K562 (cell line): Measurements from ENCODE around the gene SOCS7. TPM values are rescaled to one million over a fixed set of nuclear protein-coding genes. Genes with fewer than 3 reads are reported as not detected.

Experiments used
- ATAC-seq: fragments of 200-7000 bp; cut with Tn5 transposase; 3 replicates; pipeline ENCODE4 v1.9.1; 2020; ENCODE audit warnings: moderate library complexity
- BruUV-seq: library from RNA; stranded (reverse); fragments of 400-500 nt; replicated peaks from 2 replicates; lab custom pipeline; 2021; lab: Mats Ljungman, UMichigan
- CTCF ChIA-PET: fragments of 300-600 bp; formaldehyde crosslinking; extraction: SDS; loops from one replicate; lab custom pipeline; 2021; ENCODE audit warnings: low intra/inter-chr PET ratio; lab: Yijun Ruan, JAX
- POLR2A ChIA-PET: fragments of 300-600, 350-650 bp; sonication (Branson Sonifier 250); formaldehyde crosslinking; extraction: SDS; loops from one replicate; lab custom pipeline; 2021; ENCODE audit warnings: antibody characterized with exemption, inconsistent platforms; lab: Yijun Ruan, JAX
- DNase-seq, 4 experiments: peaks; one replicate each; pipeline versions ENCODE4 v3.0.0 to v3.0.0-alpha.2; 2011 to 2018; ENCODE audit warnings: low spot score in 3 of 4, mixed read lengths in 3 of 4; ENCODE audit errors: extremely low read depth in 1 of 4
- FAIRE-seq: peaks from 2 replicates; lab custom pipeline; 2011; peaks lifted over from hg19 to GRCh38; lab: Jason Lieb, UNC
- H2AFZ ChIP-seq: 2 replicates; pipeline ENCODE4 v1.6.0; 2011; ENCODE audit warnings: low read depth, low read length, control low read depth, inconsistent platforms
- H3K27ac ChIP-seq: fragments of 200-600 bp; 3 replicates; pipeline ENCODE4 v1.8.0; 2011; ENCODE audit warnings: low read depth, mild to moderate bottlenecking, control low read depth, inconsistent platforms, low read length, moderate library complexity, mixed read lengths; ENCODE audit errors: extremely low read depth
- H3K27me3 ChIP-seq, 2 experiments: fragments of 300-600 bp in 1 of 2; 2 replicates in 1 of 2; 3 replicates in 1 of 2; pipeline versions ENCODE4 v1.6.0 to v1.8.0; 2011; ENCODE audit warnings: inconsistent platforms in 2 of 2, low read length in 2 of 2, mild to moderate bottlenecking in 1 of 2, mixed read lengths in 1 of 2, moderate library complexity in 1 of 2; ENCODE audit not compliant: control insufficient read depth in 2 of 2, insufficient read depth in 2 of 2
- H3K36me3 ChIP-seq: fragments of 300-600 bp; 3 replicates; pipeline ENCODE4 v1.8.0; 2011; ENCODE audit warnings: mild to moderate bottlenecking, low read length, inconsistent platforms; ENCODE audit not compliant: control insufficient read depth, insufficient read depth
- H3K4me1 ChIP-seq, 2 experiments: fragments of 200-600 bp in 1 of 2; replicated peaks in 1 of 2; 2 replicates in 1 of 2; 3 replicates in 1 of 2; pipeline versions ENCODE4 v1.5.1 to v1.8.0; 2011; ENCODE audit warnings: inconsistent platforms in 2 of 2, low read length in 2 of 2, mild to moderate bottlenecking in 1 of 2, mixed read lengths in 1 of 2, moderate library complexity in 1 of 2; ENCODE audit not compliant: control insufficient read depth in 2 of 2, insufficient read depth in 2 of 2
- H3K4me2 ChIP-seq: 2 replicates; pipeline ENCODE4 v1.6.1; 2011; ENCODE audit warnings: low read length, control low read depth, inconsistent platforms, mixed read lengths; ENCODE audit not compliant: insufficient read depth
- H3K4me3 ChIP-seq: fragments of 200-600 bp; sonication (generic), shearing (Covaris generic); 2 replicates; pipeline ENCODE4 v1.5.1; 2016; ENCODE audit warnings: control low read depth, inconsistent platforms
- H3K79me2 ChIP-seq: fragments of 200-600 bp; 3 replicates; pipeline ENCODE4 v1.8.0; 2011; ENCODE audit warnings: low read length, inconsistent platforms; ENCODE audit not compliant: control insufficient read depth, insufficient read depth
- H3K9ac ChIP-seq, 2 experiments: 2 replicates each; pipeline versions ENCODE4 v1.6.0 to v1.6.1; 2011; ENCODE audit warnings: low read depth in 2 of 2, low read length in 2 of 2, control low read depth in 1 of 2, inconsistent platforms in 1 of 2, mild to moderate bottlenecking in 1 of 2, mixed read lengths in 1 of 2; ENCODE audit not compliant: insufficient read depth in 1 of 2
- H3K9me1 ChIP-seq: one replicate; pipeline ENCODE4 v1.6.0; 2011; ENCODE audit warnings: inconsistent platforms, mild to moderate bottlenecking, low read length, moderate library complexity; ENCODE audit not compliant: control insufficient read depth, insufficient read depth
- H3K9me3 ChIP-seq: replicated peaks from 2 replicates; pipeline ENCODE4 v1.5.1; 2011; ENCODE audit warnings: low read depth, low read length, inconsistent platforms; ENCODE audit not compliant: control insufficient read depth, insufficient read depth
- H4K20me1 ChIP-seq: replicated peaks from 2 replicates; pipeline ENCODE4 v1.6.1; 2011; ENCODE audit warnings: low read length, inconsistent platforms, mixed read lengths; ENCODE audit not compliant: control insufficient read depth, insufficient read depth
- WGBS: fragments of 100-300 bp; shearing (Covaris generic); methylation state at CpG from one replicate; pipeline ENCODE4 v1.1.6; 2016; ENCODE audit warnings: low coverage, mixed read lengths; ENCODE audit not compliant: insufficient coverage; ENCODE audit errors: missing lambda C conversion rate; 5-methylcytosine and 5-hydroxymethylcytosine counted together
- in situ Hi-C: fragments of 300-500 bp; cut with MboI; formaldehyde crosslinking; loops from 4 replicates; pipeline ENCODE4 v1.15.0; 2018; ENCODE audit warnings: inconsistent platforms, mixed read lengths
- intact Hi-C: fragments of 100-400 bp; cut with micrococcal nuclease; formaldehyde crosslinking; loops from 2 replicates; pipeline ENCODE4 v1.14.2; 2022
- polyA plus RNA-seq, 8 experiments: library from polyadenylated mRNA; depleted of rRNA in 4 of 8; stranded (reverse) in 5 of 8; unstranded in 3 of 8; fragments of >200 nt; fragmentation: Nextera tagmentation in 2 of 8; fragmentation: Illumina TruSeq in 1 of 8; extraction: Ambion mirVana in 2 of 8; extraction: Trizol in 1 of 8; gene quantifications; 2 replicates each; pipeline versions ENCODE4 v1.2.1 to v1.2.3, GENCODE V29; 2011 to 2014; ENCODE audit warnings: inconsistent platforms in 1 of 8, missing spikeins in 1 of 8
- total RNA-seq, 7 experiments: library from RNA; depleted of rRNA in 6 of 7; stranded (reverse); fragments of >200 nt in 6 of 7; fragmentation: Illumina TruSeq in 2 of 7; extraction: Trizol in 2 of 7; gene quantifications; 2 replicates each; pipeline versions ENCODE4 v1.2.1 to v1.2.3, GENCODE V29; 2011 to 2021; ENCODE audit warnings: low replicate concordance in 1 of 7
- TF ChIP-seq, protein P1 (sequence below): fragments of 250-450 bp; sonication (Bioruptor Pico); IDR thresholded peaks from 2 replicates; pipeline ENCODE4 v1.9.0; 2021; ENCODE audit warnings: mild to moderate bottlenecking, inconsistent platforms

SOCS7 gene
- total and polyA plus RNA-seq, 9 of the 15 experiments (the other 6 are each of a cell fraction or from before 2014, with no cell fraction given): 0.94 to 14.5 (median 8.2) TPM

DNA sequence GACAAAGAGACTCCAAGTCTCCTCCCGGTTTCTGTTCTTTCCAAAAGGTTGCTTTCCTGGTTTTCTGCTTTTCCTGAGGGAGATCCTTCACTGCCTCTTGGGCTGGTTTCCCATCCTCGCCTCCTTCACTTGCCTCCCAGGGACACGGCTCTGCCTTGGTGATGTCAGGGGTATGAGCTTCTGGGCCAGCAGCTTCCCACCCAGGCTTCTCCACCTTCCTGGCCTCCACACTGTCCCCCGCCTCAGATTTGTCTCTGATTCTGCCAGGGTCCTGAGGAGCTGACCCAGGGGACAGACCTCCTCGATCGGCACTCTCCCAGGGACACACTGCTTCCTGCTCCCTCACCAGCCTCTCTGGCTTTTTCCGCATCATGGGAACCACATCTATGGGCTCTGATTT is 22.4 kb upstream of the SOCS7 start:
- Histone ChIP-seq H3K4me3 (no peak overlapping the region), H3K79me2 (no peaks in the 10 kb centered on the region), H2AFZ (no peak overlapping the region), H3K27ac (no peak overlapping the region), H3K9me3 (no peaks in the 10 kb centered on the region), H3K27me3 (peaks cover 52 to 70% of the 10 kb centered on the region in 2 experiments; a peak in 4 of 5 replicates), H3K4me2 (no peak overlapping the region), H3K9ac (no peak overlapping the region), H3K9me1 (peaks cover 6% of the 10 kb centered on the region), H3K36me3 (no peaks in the 10 kb centered on the region), H4K20me1 (peaks cover 14% of the 10 kb centered on the region; the same call in 1 of the 2 replicates), H3K4me1 (peaks cover 7 to 8% of the 10 kb centered on the region in 2 experiments; a peak in 3 of 5 replicates)
- in situ Hi-C loops: no loop called here
- ATAC-seq (no peak), FAIRE-seq (no peak), DNase-seq (no peak)
- no TSS peak for BruUV-seq
- intact Hi-C loops: no loop called here
- POLR2A ChIA-PET: interaction anchor here (0.7 to 1.3 kb wide), 3 partner anchors 16 to 52 kb away, joined by 3 to 4 read pairs (median 3); no protein-coding TSS in a partner anchor
- CTCF ChIA-PET: no interaction called here
- TF ChIP-seq, protein P1, sequence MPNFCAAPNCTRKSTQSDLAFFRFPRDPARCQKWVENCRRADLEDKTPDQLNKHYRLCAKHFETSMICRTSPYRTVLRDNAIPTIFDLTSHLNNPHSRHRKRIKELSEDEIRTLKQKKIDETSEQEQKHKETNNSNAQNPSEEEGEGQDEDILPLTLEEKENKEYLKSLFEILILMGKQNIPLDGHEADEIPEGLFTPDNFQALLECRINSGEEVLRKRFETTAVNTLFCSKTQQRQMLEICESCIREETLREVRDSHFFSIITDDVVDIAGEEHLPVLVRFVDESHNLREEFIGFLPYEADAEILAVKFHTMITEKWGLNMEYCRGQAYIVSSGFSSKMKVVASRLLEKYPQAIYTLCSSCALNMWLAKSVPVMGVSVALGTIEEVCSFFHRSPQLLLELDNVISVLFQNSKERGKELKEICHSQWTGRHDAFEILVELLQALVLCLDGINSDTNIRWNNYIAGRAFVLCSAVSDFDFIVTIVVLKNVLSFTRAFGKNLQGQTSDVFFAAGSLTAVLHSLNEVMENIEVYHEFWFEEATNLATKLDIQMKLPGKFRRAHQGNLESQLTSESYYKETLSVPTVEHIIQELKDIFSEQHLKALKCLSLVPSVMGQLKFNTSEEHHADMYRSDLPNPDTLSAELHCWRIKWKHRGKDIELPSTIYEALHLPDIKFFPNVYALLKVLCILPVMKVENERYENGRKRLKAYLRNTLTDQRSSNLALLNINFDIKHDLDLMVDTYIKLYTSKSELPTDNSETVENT: no peak
- WGBS: 15% methylated on average over 7 of the region's 7 CpGs
